COR-L47 (cell line): ENCODE results near the gene B4GALT4.
"Not testable (repeated sequence)": the region's sequence is repeated elsewhere in the genome, so short reads cannot be mapped to it uniquely, and the experiment has no call there.

Experiments used
- DNase-seq: peaks from one replicate; lab custom pipeline; 2025; lab: John Stamatoyannopoulos, UW

Gene B4GALT4

DNA sequence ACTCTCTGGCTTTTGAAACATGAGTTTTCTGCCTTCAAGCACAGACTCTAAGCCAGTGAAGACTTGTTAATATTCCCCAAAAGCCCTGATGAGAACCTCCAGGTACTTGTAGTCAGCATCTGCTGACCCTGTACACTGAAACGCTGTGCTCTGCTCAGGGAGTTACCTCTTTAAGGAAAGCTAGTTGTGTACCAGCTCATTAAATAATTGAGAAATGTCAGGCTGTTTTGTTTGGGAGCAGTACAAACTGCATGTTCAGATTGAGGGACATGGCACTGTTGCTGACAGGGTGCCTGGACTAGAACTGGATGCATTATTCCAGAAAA, 45.6 kb downstream of the B4GALT4 start:
- no peak for DNase-seq

DNA sequence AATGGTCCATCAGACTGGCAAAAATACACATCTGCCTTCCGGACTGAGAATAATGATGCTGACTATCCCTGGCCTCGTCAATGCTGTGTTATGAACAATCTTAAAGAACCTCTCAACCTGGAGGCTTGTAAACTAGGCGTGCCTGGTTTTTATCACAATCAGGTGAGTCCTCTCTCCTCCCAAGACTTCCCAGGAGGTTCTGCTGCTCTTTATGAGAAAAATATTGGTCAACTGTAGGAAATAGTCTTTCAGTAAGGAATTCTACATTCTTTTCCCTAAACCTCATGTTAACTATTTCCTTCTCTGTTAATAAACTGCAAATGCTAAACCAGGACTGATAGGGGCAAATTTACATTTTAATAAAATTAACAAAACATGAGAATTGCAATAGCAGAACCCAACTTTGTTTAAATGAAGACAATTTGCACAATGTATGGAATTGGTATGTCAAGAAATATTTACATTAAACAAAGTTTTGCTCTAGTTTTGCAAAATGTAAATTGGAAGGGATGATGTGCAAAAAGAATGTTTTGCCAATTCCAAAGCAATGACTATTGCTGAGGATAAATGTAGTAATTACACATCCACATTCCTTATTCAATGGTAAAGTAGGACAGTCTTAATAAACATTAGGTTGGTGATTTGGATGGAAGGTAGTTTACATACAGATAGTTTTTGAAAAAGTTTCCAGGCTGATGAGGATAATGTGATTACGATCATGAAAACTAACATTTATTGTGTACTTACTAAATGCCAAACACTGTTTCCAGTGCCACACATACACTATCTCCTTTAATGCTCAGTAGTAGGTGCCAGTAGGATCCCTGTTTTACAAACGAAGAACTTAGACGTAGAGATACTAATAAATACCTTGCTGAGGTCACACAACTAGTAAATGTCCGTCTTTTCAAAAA, 46.2 kb downstream of the B4GALT4 start:
- no peak for DNase-seq

DNA sequence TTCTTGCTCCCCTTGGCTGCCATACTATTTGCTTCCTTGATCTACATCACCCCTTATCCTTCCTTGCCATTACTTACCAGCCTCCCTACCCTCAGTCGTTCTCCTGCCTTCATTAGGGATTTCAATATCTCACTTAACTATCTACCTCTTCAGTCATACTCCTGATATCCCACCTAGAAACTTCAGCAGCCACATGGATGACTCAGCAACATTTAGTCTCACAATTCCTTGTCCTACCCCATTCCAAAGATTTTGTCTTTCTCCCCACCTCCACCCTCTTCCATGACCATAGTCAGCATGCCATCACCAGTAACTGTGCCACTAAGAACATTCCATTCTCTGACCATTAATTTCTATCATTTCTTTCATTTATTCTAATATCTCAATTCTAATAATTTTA, 48.9 kb downstream of the B4GALT4 start:
- no peak for DNase-seq

DNA sequence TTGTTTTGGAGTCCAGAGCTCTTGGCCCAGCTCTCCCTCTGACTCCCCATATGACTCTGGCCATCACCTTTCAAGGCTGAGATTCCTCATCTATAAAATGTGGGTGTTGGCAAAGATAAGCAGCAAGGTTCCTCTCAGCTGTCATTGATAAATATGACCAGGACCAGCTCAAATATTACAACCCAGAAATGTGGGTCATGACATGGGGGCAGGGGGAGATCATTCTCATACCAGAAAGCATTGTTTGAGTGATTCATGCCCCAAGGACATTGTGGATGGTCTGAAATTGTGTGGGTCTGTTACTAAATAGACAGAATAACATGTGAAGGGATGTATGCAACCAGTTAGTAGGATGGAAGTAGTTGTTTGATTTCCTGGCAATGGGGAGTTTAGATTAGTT, 53.4 kb downstream of the B4GALT4 start:
- DNase-seq = no peak

DNA sequence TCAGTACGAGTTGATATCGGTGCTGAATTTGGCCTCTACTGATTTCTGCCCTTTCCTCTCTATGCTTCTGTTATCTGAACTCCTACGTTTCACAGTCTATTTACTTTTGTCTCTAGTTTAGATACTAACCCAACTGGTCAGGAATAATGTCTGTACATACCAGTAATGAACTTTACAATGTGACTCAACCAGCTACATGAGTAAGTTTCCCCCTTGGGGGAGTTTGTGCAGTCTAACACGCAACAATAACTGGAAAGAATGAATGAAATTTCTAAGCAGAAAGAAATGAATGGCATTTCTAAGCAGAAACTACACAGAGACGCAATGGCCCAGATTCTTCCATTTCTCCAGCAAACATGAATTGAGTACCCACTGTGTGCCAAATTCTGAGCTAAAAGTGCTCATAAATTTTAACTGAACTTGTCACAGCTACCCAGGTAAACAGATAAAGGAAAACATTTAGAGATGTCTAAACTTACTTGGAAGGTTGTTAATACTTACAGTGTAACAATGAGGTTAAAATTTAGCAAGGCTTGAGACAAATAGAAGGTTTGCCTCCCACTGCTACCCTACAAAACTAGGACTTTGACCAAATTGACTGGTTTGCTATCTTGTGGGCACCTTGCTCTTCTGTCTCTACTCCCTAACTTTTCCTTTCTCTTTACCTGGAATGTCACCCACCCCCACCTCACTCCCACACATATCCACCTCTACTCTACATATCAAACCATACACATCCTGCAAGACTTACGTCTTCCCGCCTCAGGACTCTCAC, 55.7 kb downstream of the B4GALT4 start:
- no peak for DNase-seq

DNA sequence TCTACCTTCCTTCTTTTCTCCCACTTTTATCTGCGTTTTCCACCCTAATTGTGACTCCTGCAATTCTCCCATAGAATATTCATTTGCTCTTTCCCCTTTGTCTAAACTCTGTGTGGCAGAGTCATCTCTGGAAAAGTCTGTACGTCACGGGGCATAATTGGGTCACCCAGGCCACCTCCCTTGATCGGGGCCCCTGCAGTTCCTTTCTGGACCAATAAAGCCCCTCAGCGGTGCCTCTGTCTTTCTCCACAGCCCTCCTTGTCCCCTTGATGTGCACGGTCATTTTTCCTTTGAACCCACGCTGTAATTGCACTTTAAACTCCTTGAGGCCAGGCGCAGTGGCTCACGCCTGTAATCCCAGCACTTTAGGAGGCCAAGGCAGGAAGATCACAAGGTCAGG, 56.6 kb downstream of the B4GALT4 start:
- no peak for DNase-seq

DNA sequence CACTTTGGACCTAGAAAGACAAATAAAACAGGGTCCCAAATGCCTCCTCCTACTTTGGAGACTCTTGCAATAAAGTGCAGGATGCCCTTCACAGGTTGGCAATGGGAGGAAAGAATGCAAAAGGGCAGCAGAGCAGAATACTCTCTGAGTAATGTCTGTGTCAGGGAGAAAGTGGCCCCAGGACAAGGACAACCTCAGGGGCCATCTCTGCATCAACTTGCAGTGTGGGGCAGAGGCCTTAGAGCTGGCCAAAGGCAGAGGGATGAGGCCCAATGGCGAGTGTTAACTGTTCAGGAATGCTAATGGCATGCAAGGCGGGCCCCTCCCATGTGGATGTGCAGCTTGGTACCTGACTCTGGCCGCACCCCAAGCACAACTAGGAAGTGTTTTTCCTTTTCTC, 58.9 kb downstream of the B4GALT4 start:
- DNase-seq = no peak

DNA sequence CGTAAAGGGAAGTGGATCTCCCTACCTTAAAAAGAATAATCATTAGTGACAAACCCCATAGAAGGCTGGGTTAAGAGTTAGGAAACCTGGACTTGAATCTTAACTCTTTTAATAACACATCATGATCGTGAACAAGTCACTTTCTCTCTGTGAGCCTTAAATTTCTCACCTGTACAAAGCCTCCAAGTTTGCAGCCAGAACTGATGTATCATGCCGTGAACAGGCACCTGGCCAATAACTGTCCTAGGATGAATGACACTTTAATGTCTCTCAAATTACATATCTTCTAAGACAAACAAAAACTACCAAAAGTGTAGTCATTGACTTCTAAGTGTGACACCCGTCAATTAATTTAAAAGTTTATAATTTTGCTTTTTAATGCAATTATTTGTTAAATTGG, 63.4 kb downstream of the B4GALT4 start:
- DNase-seq = peak; percentile 73

DNA sequence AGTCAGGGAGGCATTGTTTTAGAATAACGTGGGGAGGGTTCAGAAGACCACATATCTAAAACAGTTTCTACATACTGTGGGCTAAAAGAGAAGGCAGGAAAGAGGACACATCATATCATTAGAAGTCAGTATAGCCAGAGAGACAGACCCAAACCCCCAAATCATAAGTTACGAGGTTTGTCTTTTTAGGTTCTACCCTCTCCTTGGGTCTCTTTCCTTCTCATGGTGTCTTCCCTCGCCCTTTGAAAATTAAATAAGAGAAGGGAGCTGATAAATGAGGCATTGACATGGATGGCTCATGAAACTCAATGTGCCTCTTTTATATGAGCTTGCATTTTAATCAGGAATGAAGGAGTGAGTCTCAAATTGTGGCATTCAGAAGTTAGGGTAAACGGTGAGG, 63.9 kb downstream of the B4GALT4 start:
- no peak for DNase-seq

DNA sequence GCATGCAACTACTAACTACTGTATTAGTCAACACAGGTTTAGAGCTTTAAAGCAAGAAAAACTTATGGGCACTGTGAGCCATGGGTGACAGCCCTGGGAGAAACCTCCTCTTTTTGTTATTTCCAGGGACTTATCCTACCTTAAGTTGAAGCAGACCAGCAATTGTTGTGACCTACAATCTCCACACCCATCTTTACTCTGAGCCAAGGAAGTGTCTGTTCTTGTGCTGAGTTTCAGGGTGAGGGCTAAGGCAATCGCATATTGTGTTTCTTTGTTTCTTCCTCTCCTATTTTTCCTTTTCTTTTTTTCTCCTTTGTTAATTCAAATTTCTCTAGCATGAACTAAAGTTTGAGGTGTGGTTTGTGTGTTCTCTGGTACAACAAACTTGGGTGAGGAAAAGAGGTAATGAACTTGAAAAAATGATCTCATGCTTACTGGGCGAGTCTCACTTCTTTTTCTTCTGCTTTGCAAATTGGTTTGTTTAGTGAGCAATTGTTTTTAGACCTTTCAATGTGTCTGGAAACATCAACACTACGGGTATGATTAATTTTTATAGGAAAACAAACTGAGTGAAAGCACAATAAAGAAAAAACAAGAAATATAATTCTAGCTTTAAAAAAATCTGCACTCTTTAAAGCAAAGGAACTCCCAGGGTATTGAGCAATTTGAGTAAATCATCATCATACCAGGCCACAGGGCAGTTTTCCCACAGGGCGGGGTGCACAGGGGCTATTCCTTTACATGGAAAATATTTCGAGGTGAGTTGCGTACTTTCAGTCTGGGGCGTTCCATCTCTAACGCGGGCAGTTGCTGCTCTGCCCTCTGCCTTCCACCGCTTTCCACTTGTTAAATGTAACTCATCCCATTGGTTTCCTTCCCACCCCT, 64.6 kb downstream of the B4GALT4 start:
- DNase-seq = no peak

DNA sequence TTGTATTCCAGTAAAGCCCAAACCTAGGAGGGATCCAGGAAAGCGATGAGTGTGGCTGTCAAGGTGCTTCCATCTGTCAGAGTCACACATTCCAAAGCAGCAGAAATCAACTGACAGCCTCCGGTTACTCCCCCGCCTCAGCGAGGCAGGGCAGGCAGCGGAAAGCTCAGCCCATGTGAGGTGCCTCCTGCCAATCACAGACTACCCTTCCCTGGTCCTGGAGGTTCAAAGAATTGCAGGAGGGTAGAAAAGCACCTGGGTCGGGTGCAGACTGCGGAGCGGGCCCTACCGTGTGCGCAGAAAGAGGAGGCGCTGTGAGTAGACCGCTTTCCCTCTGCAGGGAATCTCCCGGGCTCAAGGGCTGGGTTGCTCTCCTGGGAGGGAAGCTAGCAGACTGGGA, 67.4 kb downstream of the B4GALT4 start, which contains the start of gene UPK1B:
Gene UPK1B, plus strand, starts transcription at position 274 of the 400 bp plus-strand sequence. CDS start 13,144 bp downstream, outside the sequence.
- no peak for DNase-seq

DNA sequence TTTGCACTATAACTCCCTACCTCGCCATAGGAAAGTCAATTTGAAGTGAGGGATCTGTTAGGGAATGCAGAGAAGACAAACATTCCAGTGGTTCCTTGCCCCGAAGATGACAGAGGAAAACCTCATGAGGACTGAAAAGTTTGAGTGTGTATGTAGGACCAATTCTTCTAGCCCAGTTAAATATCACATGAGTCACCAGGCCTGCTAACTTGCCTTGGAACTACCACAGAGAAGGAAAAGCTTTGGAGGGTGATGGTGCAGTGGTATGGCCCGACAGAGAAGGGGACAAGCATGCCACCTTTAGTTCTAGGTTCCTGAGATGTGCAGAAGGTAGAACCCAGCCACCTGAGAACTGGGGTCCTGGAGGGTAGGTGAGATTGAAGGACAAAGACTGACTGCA, 69.9 kb downstream of the B4GALT4 start:
- no peak for DNase-seq

DNA sequence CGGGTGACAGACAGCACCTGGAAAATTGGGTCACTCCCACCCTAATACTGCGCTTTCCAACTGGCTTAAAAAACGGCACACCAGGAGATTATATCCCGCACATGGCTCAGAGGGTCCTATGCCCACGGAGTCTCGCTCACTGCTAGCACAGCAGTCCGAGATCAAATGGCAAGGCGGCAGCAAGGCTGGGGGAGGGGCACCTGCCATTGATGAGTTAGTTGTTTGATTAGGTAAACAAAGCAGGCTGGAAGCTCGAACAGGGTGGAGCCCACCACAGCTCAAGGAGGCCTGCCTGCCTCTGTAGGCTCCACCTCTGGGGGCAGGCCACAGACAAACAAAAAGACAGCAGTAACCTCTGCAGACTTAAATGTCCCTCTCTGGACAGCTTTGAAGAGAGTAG, 75.9 kb downstream of the B4GALT4 start:
- DNase-seq = not testable (repeated sequence)
